GM12878 (cell line): ENCODE measurements around the gene SNX15. TPM values are rescaled to one million over a fixed set of nuclear protein-coding genes. Genes with fewer than 3 reads are reported as not detected.

Experiments used
- ATAC-seq: fragments of 200-7000 bp; cut with Tn5 transposase; 3 replicates; pipeline ENCODE4 v1.9.1; 2020; ENCODE audit warnings: mild to moderate bottlenecking, moderate library complexity
- BruUV-seq: library from RNA; stranded (reverse); fragments of 400-500 nt; replicated peaks from 2 replicates; lab custom pipeline; 2021; lab: Mats Ljungman, UMichigan
- CTCF ChIA-PET: fragments of 300-600 bp; sonication (Branson Sonifier 250); formaldehyde crosslinking; extraction: SDS; loops from one replicate; lab custom pipeline; 2021; ENCODE audit warnings: inconsistent platforms; lab: Yijun Ruan, JAX
- POLR2A ChIA-PET: fragments of 350-600 bp; formaldehyde crosslinking; extraction: SDS; loops from one replicate; lab custom pipeline; 2021; ENCODE audit warnings: inconsistent platforms; lab: Charles Lee
- RAD21 ChIA-PET: fragments of 300-600 bp; sonication (Branson Sonifier 250); formaldehyde crosslinking; loops from one replicate; lab custom pipeline; 2023; ENCODE audit warnings: antibody characterized with exemption; ENCODE audit not compliant: unreplicated experiment; lab: Charles Lee
- SMC1A ChIA-PET: fragments of 300-600 bp; sonication (Branson Sonifier 250); formaldehyde crosslinking; loops from one replicate; lab custom pipeline; 2023; ENCODE audit not compliant: unreplicated experiment, uncharacterized antibody; lab: Charles Lee
- DNase-seq: peaks from one replicate; pipeline ENCODE4 v3.0.0-alpha.2; 2011; ENCODE audit warnings: low read depth, low spot score
- FAIRE-seq: peaks from 3 replicates; lab custom pipeline; 2011; peaks lifted over from hg19 to GRCh38; lab: Jason Lieb, UNC
- H2AFZ ChIP-seq: 2 replicates; pipeline ENCODE4 v1.6.0; 2011; ENCODE audit warnings: low read depth, low read length, control low read depth; ENCODE audit not compliant: control insufficient read depth
- H3K27ac ChIP-seq: 2 replicates; pipeline ENCODE4 v1.5.1; 2011; ENCODE audit warnings: control low read depth; ENCODE audit not compliant: control insufficient read depth, insufficient read depth
- H3K27me3 ChIP-seq, 2 experiments: replicated peaks in 1 of 2; 2 replicates each; pipeline versions ENCODE4 v1.6.0 to v1.6.1; 2011; ENCODE audit warnings: low read length in 1 of 2; ENCODE audit not compliant: control insufficient read depth in 2 of 2, insufficient read depth in 2 of 2
- H3K36me3 ChIP-seq, 2 experiments: 2 replicates each; pipeline ENCODE4 v1.5.1; 2011; ENCODE audit warnings: low read length in 1 of 2; ENCODE audit not compliant: control insufficient read depth in 2 of 2, insufficient read depth in 2 of 2
- H3K4me1 ChIP-seq: 2 replicates; pipeline ENCODE4 v1.6.1; 2011; ENCODE audit warnings: mild to moderate bottlenecking, low read length, moderate library complexity, mixed read lengths; ENCODE audit not compliant: control insufficient read depth, insufficient read depth
- H3K4me2 ChIP-seq: 2 replicates; pipeline ENCODE4 v1.6.0; 2011; ENCODE audit warnings: control low read depth; ENCODE audit not compliant: control insufficient read depth, insufficient read depth
- H3K4me3 ChIP-seq: fragments of 200-600 bp; sonication (generic); 2 replicates; pipeline ENCODE4 v1.5.1; 2016
- H3K79me2 ChIP-seq: 2 replicates; pipeline ENCODE4 v1.6.0; 2011; ENCODE audit warnings: low read length; ENCODE audit not compliant: control insufficient read depth, insufficient read depth
- H3K9ac ChIP-seq: 2 replicates; pipeline ENCODE4 v1.8.0; 2011; ENCODE audit warnings: low read length, control low read depth, mixed read lengths; ENCODE audit not compliant: control insufficient read depth, insufficient read depth
- H3K9me3 ChIP-seq: replicated peaks from 3 replicates; pipeline ENCODE4 v1.5.1; 2011; ENCODE audit warnings: mild to moderate bottlenecking, low read length; ENCODE audit not compliant: control insufficient read depth, insufficient read depth
- H4K20me1 ChIP-seq: 2 replicates; pipeline ENCODE4 v1.6.0; 2011; ENCODE audit not compliant: control insufficient read depth, insufficient read depth
- IKZF2 ChIP-seq, 2 experiments: fragments of 450-650 bp; IDR thresholded peaks; 2 replicates each; pipeline ENCODE4 v1.6.1; 2017; ENCODE audit warnings: mild to moderate bottlenecking in 2 of 2, moderate library complexity in 2 of 2
- NFYB ChIP-seq: IDR thresholded peaks from 2 replicates; pipeline ENCODE4 v1.6.1; 2011; ENCODE audit warnings: low read depth, mild to moderate bottlenecking, low read length, improper control_type of control experiment, moderate library complexity; ENCODE audit not compliant: insufficient read depth
- USF2 ChIP-seq: IDR thresholded peaks from 2 replicates; pipeline ENCODE4 v1.6.1; 2011; ENCODE audit warnings: low read depth, low read length, improper control_type of control experiment, borderline replicate concordance
- WGBS: methylation state at CpG from one replicate; pipeline ENCODE4 v1.1.6; 2016; ENCODE audit warnings: low lambda C conversion rate; ENCODE audit not compliant: insufficient replicate concordance, insufficient coverage; ENCODE audit errors: missing lambda C conversion rate; 5-methylcytosine and 5-hydroxymethylcytosine counted together
- in situ Hi-C: fragments of 300-500 bp; cut with MboI; formaldehyde crosslinking; loops from 9 replicates; pipeline ENCODE4 v1.14.3; 2018; ENCODE audit warnings: mixed read lengths
- intact Hi-C: fragments of 100-400 bp; cut with micrococcal nuclease; formaldehyde crosslinking; loops from one replicate; pipeline ENCODE4 v1.14.2; 2022; ENCODE audit not compliant: unreplicated experiment
- polyA plus RNA-seq, 11 experiments: library from polyadenylated mRNA; depleted of rRNA in 4 of 11; unstranded in 6 of 11; stranded (reverse) in 5 of 11; fragments of >200 nt; fragmentation: Nextera tagmentation in 4 of 11; fragmentation: Illumina TruSeq in 1 of 11; extraction: Ambion mirVana in 4 of 11; extraction: Trizol in 1 of 11; gene quantifications; 1 replicate in 1 of 11; 2 replicates in 10 of 11; pipeline versions ENCODE4 v1.2.1 to v1.2.3, GENCODE V29; 2011 to 2016; ENCODE audit warnings: inconsistent platforms in 2 of 11, missing spikeins in 2 of 11, low read depth in 1 of 11
- total RNA-seq, 4 experiments: library from RNA; depleted of rRNA in 3 of 4; stranded (reverse); fragments of >200 nt in 3 of 4; fragmentation: Illumina TruSeq in 1 of 4; extraction: Trizol in 1 of 4; gene quantifications; 2 replicates each; pipeline versions ENCODE4 v1.2.1 to v1.2.3, GENCODE V29; 2013 to 2021

SNX15 gene
- total and polyA plus RNA-seq, 10 of the 15 experiments (the other 5 are each of a cell fraction or from before 2014, with no cell fraction given), result 2.4 to 24.0 (median 16.1) TPM

- SMC1A ChIA-PET, result interaction anchor here (0.7 to 1.3 kb wide), 4 partner anchors 12 to 43 kb away, joined by 3 to 4 read pairs (median 4); partner anchors contain the start of gene SAC3D1
- H3K9ac ChIP-seq, result peak overlapping the region; percentile 87
- CTCF ChIA-PET, result interaction anchor here (0.6 to 2.1 kb wide), 8 partner anchors 15 to 237 kb away, joined by 3 to 11 read pairs (median 4); partner anchors contain the start of genes ARL2, SNX15 and TM7SF2
- H4K20me1 ChIP-seq, result no peaks in the 10 kb centered on the region
- TF ChIP-seq USF2 (no peak), NFYB (0 out of 2 replicates have a peak, but pooled peaks have one; percentile 11), IKZF2 (IDR thresholded peaks at IDR 0.05) (no peak)
- H3K36me3 ChIP-seq, result peaks cover 10 to 11% of the 10 kb centered on the region in 2 experiments
- peak overlapping the region; percentile 84 for H3K27ac ChIP-seq
- H3K4me2 ChIP-seq, result peak overlapping the region; percentile 77
- RAD21 ChIA-PET, result interaction anchor here (0.7 to 1.8 kb wide), 3 partner anchors 11 to 235 kb away, joined by 3 to 6 read pairs (median 3); partner anchors contain the start of gene ARL2
- in situ Hi-C loops (no loop called here), intact Hi-C loops (no loop called here)
- FAIRE-seq (no peak), ATAC-seq (peak; percentile 5), DNase-seq (no peak)
- peaks cover 58% of the 10 kb centered on the region for H3K79me2 ChIP-seq
- peaks cover 32% of the 10 kb centered on the region for H3K4me1 ChIP-seq
- H3K4me3 ChIP-seq, result peak overlapping the region; percentile 86
- H3K27me3 ChIP-seq, result no peaks in the 10 kb centered on the region
- no peaks in the 10 kb centered on the region for H3K9me3 ChIP-seq
- BruUV-seq, result no TSS peak
- 0% methylated on average over 13 of the region's 13 CpGs for WGBS
- POLR2A ChIA-PET, result interaction anchor here (0.6 to 1.5 kb wide), 12 partner anchors 12 to 235 kb away, joined by 3 to 5 read pairs (median 4); partner anchors contain the start of genes FAU, MRPL49 and SAC3D1
- peak overlapping the region; percentile 77 for H2AFZ ChIP-seq
Observed at GRCh38 chr11:65083134-65083833, 56.0 kb downstream of the SNX15 start.
